GM18508 (cell line): ENCODE measurements around the gene ZBTB21.
"Not testable (repeated sequence)": the region's sequence is repeated elsewhere in the genome, so short reads cannot be mapped to it uniquely, and the experiment has no call there.

Source experiments
- ATAC-seq: cut with Tn5 transposase; IDR thresholded peaks from one replicate; pipeline ENCODE4 v1.9.1; 2021; ENCODE audit warnings: moderate number of reproducible peaks; ENCODE audit not compliant: insufficient read depth, unreplicated experiment

The ZBTB21 gene

DNA sequence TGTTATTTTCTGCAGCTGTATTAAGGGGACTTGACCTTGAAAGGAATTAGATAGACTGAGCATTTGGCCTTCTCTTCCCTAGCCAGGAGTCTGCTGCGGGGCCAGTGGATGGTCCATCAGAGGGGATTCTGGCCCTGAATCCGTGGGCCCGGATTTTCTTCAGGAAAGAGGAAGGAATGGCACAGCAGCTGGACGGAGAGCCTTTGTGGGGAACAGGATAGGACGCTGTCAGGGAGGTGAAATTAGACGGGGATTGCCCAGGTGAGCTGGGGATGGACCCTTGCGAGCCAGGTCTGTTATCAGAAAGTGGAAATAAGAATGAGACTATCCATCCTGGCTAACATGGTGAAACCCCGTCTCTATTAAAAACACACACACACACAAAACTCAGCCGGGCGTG lies 54.6 kb downstream of the ZBTB21 start:
- no peak for ATAC-seq

DNA sequence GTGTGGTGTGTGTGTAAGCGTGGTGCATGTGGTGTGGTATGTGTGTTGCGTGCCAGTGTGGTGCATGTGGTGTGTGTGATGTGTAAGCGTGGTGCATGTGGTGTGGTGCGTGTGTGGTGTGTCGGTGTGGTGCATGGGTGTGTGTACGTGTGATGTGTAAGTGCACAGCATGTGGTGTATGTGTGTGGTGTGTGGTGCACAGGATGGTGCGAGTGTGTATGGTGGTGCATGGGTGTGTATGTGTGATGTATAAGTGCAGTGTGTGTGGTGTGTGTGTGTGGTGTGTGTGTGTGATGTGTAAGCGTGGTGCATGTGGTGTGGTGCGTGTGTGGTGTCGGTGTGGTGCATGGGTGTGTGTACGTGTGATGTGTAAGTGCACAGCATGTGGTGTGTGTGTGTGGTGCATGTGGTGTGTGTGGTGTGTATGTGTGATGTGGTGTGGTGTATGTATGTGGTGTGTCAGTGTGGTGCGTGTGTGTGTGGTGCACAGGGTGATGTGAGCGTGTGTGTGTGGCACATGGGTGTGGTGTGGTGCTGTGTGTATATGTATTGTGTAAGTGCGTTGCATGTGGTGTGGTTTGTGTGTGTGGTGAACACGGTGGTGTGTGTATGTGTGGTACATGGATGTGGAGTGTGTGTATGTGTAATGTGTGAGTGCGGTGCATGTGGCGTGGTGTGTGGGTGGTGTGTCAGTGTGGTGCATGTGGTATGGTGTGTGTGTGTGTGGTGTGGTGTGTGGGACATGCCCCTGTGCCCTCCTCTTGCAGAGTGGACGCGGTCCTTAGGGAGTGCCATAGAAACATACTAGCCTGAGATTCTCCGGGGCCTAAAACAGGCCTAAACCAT lies 55.3 kb downstream of the ZBTB21 start:
- no peak for ATAC-seq

DNA sequence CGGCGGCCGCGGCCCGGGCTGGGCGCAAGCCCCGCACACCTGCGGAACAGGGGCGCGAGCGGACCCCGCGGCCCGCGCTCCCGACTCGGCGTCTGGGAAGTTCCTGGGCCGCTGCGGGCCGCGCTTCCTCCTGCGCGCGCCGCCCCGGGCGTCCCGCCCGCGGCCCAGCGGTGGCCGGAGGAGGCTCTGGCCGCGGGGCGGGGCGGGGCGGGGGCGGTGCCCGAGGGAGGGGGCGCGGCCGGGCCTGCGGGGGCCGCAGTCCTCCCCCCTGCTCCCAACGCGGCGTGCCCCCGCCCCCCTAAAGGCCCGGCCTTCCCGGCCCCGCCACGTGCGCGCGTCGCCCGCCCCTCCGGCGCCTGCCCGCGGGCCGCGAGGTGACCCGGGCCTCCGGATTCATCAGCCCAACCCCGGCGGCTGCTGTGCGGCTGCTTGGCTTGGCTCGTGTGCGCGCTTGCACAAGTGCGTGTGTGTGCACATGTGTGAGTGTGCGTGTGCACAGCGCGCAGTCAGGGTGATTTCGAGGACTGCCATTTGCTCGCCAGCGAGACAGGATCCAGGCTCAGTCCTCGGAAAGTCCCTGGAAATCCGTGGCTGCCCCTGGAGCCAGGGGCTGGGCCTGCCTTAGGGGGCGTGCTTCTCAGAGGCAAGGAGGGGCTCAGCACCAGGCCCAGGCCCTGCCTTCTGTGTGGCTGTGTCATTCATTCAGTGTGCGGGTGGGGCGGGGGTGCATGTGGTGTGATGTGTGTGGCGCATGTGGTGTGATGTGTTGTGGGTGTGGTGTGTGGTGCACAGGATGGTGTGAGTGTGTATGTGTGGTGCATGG lies 56.1 kb downstream of the ZBTB21 start, which contains the start of gene C2CD2:
C2CD2 (minus strand) TSS at position 188 of the 823 bp plus-strand sequence. CDS start 370 bp downstream, outside the sequence.
- ATAC-seq = no peak

DNA sequence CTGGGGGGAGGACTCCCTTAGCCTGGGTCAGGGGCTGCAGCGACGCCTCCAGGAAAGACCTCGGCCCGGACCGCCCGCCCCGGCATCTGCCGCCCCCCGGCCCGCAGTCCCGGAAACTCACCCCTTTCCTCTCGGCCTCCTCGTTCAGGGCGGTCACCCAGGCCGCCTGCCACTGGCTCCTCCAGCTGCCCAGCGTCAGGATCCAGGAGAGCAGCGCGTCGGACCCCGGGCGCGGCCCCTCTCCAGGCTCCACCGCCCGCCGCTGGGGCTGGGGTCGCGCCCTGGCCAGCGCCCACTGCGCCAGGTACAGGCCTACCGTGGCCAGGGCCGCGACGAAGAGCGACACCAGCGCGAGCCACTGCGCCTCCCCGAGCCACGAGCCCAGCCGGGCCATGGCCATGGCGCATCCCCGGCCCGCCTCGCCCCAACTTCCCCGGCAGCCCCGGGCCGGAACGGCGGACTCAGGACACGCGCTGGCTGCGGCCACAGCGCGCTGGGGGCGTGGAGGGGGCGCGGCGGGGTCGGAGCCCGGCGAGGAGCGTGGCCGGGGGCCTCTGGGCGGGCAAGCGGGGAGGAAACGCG lies 56.8 kb downstream of the ZBTB21 start:
- no peak for ATAC-seq

DNA sequence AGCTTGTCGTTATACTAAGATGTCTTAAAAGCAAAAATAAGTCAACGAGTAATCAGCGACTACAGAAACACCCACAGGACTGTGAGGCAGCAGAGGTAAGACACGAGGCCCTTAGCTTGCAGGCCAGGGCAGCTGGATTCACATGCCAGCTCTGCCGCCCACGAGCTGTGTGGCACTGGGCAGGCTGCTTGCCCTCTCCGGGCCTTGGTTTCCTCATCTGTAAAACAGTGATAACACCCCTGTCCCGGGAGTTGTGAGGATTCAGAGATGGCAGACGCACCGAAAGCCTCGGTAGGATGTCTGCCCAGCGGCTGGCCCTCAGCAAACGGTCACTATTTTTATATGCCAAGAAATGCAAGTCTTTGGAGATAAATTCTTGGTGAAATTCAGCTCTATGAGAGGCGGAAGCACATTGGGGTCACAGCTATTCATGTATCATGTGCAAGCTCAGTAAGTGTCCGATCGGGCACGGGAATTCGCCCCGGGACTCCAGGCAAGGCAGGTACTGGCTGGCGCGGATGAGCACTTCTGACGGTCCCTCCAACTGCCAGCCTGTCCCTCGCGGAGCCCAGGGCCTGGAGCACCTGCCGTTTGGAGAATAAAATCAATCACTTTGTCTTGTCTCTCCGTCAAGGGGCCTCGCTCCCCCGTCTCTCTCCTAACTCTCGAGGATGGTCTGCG lies 57.5 kb downstream of the ZBTB21 start:
- ATAC-seq = no peak

DNA sequence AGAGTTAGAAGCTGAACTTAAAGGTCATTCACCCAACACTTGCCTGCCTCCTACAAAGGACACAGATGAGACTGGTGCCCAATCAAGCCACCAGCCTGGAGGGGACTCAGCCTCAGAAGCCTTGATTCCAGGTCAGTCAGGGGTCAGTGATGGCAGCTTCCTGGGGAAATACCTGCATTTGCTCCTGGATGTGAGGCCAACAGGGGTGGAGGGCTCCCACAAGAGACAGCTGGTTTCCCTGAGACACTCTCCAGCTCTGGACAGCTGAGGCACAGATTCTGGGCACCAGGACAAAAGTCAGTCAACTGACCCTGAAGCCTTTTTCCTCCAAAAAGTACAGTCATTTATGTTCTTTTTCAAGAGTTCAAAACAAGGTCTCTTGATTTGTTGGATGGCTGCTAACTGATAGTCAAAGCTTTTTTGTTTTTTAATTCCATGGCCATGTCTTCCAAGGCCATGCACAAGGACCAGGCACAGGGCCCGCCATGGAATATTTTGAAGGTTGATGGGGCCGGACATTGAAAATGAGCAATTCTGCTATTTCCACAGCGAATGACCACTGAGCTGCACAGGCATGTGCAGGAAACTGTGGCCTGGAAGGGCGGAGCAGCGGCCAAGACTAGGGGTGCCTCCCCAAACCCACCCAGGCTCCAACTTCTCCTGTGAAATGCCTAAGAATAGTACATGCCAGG lies 58.1 kb downstream of the ZBTB21 start:
- ATAC-seq = no peak

DNA sequence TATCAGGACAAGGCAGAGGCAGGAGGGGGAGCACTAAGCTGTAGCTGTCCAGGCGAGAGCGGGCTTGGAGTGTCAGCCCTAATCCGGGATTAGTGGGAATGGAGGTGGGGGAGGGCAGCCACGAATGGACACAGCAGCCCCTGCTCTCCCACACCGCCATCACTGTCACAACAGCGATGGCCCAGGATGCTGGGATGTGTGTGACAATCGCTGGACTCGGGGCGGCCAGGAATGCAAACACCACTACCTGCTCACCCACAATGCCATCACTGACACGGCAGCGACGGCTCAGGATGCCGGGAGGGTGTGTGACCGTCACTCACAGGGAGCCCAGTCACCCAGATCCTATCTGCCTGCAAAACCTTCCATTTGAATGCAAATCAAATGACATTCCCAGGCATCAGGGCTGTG lies 59.2 kb downstream of the ZBTB21 start:
- no peak for ATAC-seq

DNA sequence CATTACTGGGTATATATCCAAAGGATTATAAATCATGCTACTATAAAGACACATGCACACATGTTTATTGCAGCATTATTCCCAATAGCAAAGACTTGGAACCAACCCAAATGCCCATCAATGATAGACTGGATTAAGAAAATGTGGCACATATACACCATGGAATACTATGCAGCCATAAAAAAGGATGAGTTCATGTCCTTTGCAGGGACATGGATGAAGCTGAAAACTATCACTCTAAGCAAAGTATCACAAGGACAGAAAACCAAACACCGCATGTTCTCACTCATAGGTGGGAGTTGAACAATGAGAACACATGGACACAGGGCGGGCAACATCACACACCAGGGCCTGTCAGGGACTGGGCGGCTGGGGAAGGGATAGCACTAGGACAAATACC lies 60.5 kb downstream of the ZBTB21 start:
- ATAC-seq = not testable (repeated sequence)

DNA sequence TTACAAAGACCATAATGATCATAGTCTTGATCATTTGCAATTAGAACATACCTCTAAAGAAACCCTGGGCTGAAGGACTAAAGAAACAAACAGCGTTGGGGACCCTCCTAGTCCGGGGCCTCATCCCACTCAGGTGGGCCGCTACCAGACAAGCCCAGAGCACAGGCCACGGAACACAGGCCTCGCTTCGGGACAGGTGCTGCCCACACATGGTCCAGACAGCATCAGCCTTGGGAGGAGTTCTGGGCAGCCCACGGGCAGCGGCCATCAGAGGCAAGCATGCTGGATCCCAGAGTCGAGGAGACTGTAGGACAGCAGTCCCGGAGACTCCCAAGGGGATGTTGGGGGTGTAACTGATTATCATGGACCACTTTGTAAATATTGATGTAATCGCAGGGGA lies 61.3 kb downstream of the ZBTB21 start:
- no peak for ATAC-seq

DNA sequence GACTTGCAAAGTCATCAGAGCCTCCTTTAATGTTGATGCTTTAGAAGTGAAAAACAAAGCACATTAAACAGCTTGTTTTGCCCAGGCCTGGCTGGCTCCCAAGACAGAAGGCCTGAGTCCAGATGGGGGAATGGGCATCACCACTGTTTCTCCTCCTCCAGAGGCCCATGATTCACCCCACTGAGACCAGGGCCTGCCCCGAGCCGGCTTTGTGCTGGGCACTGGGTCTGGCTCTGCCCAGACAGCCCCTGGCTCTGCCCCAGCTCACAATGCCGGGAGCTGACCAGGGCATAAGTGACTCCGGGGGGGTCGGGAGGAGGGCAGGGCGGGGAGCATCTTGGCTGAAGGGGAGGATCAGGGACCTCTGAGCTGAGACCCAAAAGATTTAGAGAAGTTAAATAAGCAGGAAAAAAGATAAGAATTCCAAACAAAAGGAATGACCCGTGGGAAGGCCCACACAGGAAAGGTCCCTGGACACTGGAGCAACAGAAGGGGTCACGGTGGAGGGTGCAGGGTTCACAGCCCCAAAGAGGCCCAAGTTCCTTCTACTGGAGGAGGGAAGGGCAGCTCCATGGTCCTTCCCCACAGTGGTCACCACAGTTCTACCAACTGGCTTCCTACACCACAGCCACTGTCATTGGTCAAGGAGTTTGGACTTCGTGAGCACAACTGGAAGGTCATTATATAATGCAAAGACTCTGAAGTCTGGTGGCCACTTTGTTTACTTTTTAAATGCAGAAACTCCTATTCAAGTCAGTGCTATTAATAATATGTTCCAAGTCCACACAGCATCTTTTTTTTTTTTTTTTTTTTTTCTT lies 61.9 kb downstream of the ZBTB21 start:
- no peak for ATAC-seq

DNA sequence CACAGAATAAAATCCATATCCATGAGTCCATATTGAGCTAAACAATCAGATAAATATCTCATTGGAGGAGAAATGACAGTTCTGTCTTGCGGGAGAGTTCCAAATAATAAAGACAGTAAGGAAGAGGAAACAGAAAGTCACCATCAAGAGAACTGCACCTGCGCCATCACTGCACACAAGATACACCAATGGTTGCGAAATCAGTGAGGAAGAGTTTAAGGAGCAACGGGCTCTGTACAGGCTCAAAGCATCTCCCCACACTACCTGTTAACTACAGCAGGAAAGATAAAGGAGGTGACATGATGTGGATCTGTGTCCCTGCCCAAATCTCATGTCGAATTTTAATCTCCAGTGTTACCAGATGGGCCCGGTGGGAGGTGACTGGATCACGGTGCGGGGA lies 64.2 kb downstream of the ZBTB21 start:
- ATAC-seq = no peak

DNA sequence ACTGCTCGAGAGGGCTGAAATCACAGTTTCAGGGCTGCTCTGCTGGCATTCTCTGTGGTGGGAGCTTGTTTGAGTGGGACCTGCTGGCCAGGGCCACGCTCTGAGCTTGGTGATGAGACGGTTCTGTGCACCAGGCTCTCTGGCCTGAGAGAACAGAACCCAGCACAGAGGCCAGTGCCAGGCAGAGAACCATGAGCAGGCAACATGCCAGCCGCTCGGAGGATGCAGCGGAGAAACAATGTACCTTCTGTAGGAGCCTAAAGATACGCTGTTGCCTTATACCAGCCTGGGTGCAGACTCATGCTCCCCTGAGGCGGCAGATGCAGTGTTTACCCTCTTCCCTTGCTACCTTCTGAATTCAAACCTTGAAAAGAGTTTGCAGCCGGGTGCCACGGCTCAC lies 66.3 kb downstream of the ZBTB21 start:
- ATAC-seq = no peak

DNA sequence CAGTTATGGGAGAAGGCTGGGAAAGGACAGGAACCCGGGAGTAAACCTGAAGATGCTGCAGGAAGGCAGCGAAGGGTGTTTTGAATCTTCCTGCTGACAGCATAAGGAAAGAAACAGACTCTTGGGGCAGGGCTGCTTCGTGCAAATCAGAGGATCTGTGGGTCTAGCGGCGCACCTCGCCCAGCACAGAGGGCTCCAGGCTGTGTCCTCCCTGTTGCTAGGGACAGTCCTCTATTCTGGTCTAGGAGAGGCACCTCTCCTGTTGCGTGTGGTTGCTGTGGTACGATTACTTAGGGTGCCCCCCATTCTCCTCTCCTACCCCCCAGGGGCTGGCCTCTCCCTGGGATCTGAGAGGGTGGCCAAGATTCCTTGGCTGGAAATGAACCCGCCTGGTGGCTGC lies 67.7 kb downstream of the ZBTB21 start:
- no peak for ATAC-seq

DNA sequence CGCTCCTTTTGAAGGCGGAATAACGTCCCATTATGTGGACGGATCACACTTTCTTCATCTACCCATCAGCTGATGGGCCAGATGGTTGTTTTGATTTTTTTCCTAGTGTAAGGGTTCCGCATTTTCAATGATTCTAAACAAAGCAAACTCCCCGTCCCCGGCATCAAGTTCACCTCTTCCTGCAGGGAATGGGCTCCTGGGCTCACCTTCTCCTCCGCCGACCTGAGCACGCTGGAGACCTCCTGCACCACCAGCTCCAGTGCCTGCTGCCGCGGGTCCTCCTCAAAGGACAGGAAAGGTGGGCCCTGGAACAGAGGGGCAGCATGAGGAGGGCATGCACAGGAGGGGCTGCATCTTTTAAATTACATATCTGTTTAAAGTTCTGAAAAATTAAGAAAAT lies 68.2 kb downstream of the ZBTB21 start:
- ATAC-seq = no peak

DNA sequence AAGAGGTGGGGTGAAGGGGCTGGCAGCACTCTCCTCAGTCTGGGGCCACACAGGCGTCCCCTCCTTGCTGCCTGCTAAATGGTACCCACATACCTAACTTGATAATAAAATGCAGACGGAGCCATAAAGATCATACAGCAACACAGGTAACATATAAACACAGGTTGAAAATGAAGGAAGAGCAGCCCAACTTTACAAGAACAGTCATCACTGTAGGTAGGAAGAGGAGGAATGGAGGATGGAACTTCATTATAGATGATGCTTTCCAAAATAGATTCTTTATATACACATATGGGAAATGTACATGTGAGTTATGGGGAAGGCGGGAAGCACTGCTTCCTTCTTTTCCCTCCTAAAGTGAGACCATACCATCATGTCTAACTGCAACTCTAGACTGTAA lies 69.7 kb downstream of the ZBTB21 start:
- ATAC-seq = no peak

DNA sequence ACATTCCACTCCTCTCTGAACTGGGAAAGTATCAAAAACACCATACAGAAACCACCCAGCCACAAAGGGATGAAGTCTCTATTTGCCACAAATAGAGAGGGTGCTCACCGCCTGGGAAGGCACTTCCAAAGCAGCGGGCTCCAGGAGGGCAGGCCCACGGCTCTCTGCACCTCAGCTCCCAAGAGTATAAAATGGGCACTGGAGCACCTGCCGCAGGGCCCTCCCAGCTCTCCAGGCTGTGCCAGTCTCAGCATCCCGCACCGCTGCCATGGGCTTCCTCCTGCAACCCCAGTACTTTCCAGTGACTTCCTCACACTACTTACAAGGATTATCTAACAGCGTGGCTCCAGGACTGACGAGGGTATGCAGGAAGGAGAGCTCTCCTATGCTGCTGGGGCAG lies 70.8 kb downstream of the ZBTB21 start:
- ATAC-seq = no peak
